Sigmoid colon (tissue), 7 donors: ENCODE results near the gene RAD51. TPM values are rescaled to one million over a fixed set of nuclear protein-coding genes. Genes with fewer than 3 reads are reported as not detected.

Experiments
- DNase-seq: peaks from one replicate; pipeline ENCODE4 v3.0.0-alpha.2; 2019
- H3K27ac ChIP-seq, 4 donors: fragments of 200-600 bp; sonication (generic); one replicate each; pipeline ENCODE4 v1.5.1; 2016 to 2019; ENCODE audit warnings: mild to moderate bottlenecking in 1 of 4
- H3K27me3 ChIP-seq, 3 donors: fragments of 200-600 bp; sonication (generic); one replicate each; pipeline ENCODE4 v1.5.1; 2019; ENCODE audit warnings: mild to moderate bottlenecking in 1 of 3
- H3K36me3 ChIP-seq, 4 donors: fragments of 200-600 bp; sonication (generic); one replicate each; pipeline ENCODE4 v1.5.1; 2016 to 2019
- H3K4me1 ChIP-seq, 4 donors: fragments of 200-600 bp; sonication (generic); one replicate each; pipeline ENCODE4 v1.5.1; 2017 to 2019
- H3K4me3 ChIP-seq, 4 donors: fragments of 200-600 bp; sonication (generic); one replicate each; pipeline ENCODE4 v1.5.1; 2017 to 2019; ENCODE audit warnings: mild to moderate bottlenecking in 2 of 4, moderate library complexity in 1 of 4
- H3K9me3 ChIP-seq, 4 donors: fragments of 200-600 bp in 3 of 4; sonication (generic) in 3 of 4; one replicate each; pipeline versions ENCODE4 v1.5.1 to v1.6.1; 2013 to 2019
- EP300 ChIP-seq, 4 donors: sonication (generic); formaldehyde crosslinking; IDR thresholded peaks; one replicate each; pipeline ENCODE4 v1.6.1; 2017; ENCODE audit warnings: antibody characterized with exemption in 4 of 4
- POLR2A ChIP-seq, 2 donors: fragments of 450-650 bp; IDR thresholded peaks; one replicate each; pipeline ENCODE4 v1.6.1; 2016; ENCODE audit warnings: antibody characterized with exemption in 2 of 2, mild to moderate bottlenecking in 2 of 2, moderate library complexity in 2 of 2
- POLR2AphosphoS5 ChIP-seq, 4 donors: sonication (generic); formaldehyde crosslinking; IDR thresholded peaks; one replicate each; pipeline ENCODE4 v1.6.1; 2017; ENCODE audit warnings: antibody characterized with exemption in 4 of 4
- WGBS, 2 donors: extraction: QIAGEN DNeasy Blood & Tissue Kit; methylation state at CpG; one replicate each; pipeline ENCODE4 v1.1.7; 2013; 5-methylcytosine and 5-hydroxymethylcytosine counted together
- intact Hi-C: fragments of 100-400 bp; cut with DNase I; formaldehyde crosslinking; loops from one replicate; pipeline ENCODE4 v1.15.1; 2023
- polyA plus RNA-seq, 3 donors: library from polyadenylated mRNA; stranded (reverse); fragments of 200-250 nt; gene quantifications; one replicate each; pipeline ENCODE4 v1.2.3, GENCODE V29; 2013
- small RNA-seq, 3 donors: library from RNA; depleted of rRNA; stranded (forward); fragments of <200 nt; gene quantifications; one replicate each; pipeline ENCODE3, GENCODE V24; 2016
- total RNA-seq, 4 donors: library from RNA; depleted of rRNA; stranded (reverse); fragments of >200 nt; gene quantifications; one replicate each; pipeline ENCODE4 v1.1.0, GENCODE V29; 2016
- TF ChIP-seq, protein P1 (sequence below), 4 experiments: fragments of 450-650 bp in 3 of 4; fragments of 200-600 bp in 1 of 4; IDR thresholded peaks; one replicate each; pipeline ENCODE4 v1.5.1; 2016 to 2019; ENCODE audit warnings: antibody characterized with exemption in 4 of 4, mild to moderate bottlenecking in 3 of 4, moderate library complexity in 2 of 4
- donor health status: healthy with polysubstance abuse.
- donor health status: Bipolar disorder and iron deficiency.
- donor health status: healthy.

Gene RAD51
- total and polyA plus RNA-seq, 7 donors, result 1.1 to 9.8 (median 4.2) TPM; not detected in 2

DNA sequence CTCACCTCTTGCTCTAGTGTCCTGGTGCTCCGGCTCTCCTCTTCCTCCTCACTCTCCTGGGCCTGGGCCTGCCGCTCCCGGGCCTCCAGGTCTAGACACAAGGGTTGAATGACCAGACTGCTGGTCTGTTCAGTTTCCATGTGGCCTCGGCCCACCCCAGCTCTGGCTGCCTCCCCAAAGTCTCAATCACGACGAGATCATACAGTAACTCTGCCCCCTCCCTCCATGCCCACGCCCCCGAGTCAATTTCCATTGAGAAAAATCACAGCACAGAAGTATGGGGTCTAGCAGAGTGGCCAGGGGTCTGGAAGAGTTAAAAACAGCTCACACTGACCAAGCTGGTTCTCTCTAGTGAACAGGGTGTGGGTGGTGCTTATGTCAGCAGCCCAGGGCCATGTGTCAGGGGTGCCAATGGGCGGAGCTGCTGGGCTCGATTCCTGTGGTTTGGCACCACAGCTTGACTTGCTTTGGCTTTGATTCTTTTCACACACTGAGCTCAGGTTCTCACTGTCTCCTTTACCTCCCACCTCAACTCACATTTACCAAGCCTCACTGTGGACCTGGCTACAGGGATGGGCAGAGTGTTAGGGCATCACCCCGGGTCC lies 81.7 kb downstream of the RAD51 start:
- Histone ChIP-seq H3K4me3 (no peak overlapping the region), H3K36me3 (peaks cover 34 to 85% (median 56%) of the 10 kb centered on the region in 4 donors), H3K27ac (no peak overlapping the region), H3K9me3 (no peaks in the 10 kb centered on the region), H3K4me1 (no peaks in the 10 kb centered on the region), H3K27me3 (no peaks in the 10 kb centered on the region)
- intact Hi-C loops, result no loop called here
- WGBS, 2 donors, result 81 to 84% methylated on average over 11 of the region's 11 CpGs
- no peak for TF ChIP-seq POLR2AphosphoS5 (IDR thresholded peaks at IDR 0.05)
- no peak for TF ChIP-seq EP300 (IDR thresholded peaks at IDR 0.05)
- TF ChIP-seq POLR2A (IDR thresholded peaks at IDR 0.05), result no peak
- TF ChIP-seq, protein P1, sequence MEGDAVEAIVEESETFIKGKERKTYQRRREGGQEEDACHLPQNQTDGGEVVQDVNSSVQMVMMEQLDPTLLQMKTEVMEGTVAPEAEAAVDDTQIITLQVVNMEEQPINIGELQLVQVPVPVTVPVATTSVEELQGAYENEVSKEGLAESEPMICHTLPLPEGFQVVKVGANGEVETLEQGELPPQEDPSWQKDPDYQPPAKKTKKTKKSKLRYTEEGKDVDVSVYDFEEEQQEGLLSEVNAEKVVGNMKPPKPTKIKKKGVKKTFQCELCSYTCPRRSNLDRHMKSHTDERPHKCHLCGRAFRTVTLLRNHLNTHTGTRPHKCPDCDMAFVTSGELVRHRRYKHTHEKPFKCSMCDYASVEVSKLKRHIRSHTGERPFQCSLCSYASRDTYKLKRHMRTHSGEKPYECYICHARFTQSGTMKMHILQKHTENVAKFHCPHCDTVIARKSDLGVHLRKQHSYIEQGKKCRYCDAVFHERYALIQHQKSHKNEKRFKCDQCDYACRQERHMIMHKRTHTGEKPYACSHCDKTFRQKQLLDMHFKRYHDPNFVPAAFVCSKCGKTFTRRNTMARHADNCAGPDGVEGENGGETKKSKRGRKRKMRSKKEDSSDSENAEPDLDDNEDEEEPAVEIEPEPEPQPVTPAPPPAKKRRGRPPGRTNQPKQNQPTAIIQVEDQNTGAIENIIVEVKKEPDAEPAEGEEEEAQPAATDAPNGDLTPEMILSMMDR (IDR thresholded peaks at IDR 0.05), result no peak
- no peak for DNase-seq

Small RNA genes within 50 kb of the gene (small RNA-seq; reads per million reads assigned to genes)
- 0 reads per million in 3 donors for gene SUMO2P15

Other genes starting within 250 kb of the RAD51 start
- 10 to 100 TPM in 1 of 4 donors, 1 to 10 TPM in 3; 6.4 to 10.2 (median 7.4) TPM for gene CHST14, start 224.2 kb upstream of the RAD51 start, total RNA-seq
- gene CHST14, start 224.2 kb upstream of the RAD51 start, polyA plus RNA-seq, result 1 to 10 TPM; 1.2 to 6.2 (median 1.2) TPM
- gene CCDC32, start 130.1 kb upstream of the RAD51 start, total RNA-seq, result 10 to 100 TPM; 21.4 to 55.3 (median 40.5) TPM
- 10 to 100 TPM; 28.8 to 43.0 (median 31.0) TPM for gene CCDC32, start 130.1 kb upstream of the RAD51 start, polyA plus RNA-seq
- gene RPUSD2, start 125.9 kb upstream of the RAD51 start, total RNA-seq, result 10 to 100 TPM in 2 of 4 donors, 1 to 10 TPM in 2; 8.3 to 13.3 (median 10.0) TPM
- 10 to 100 TPM in 1 of 3 donors, 1 to 10 TPM in 2; 4.6 to 10.8 (median 6.0) TPM for gene RPUSD2, start 125.9 kb upstream of the RAD51 start, polyA plus RNA-seq
- under 1 TPM in 3 of 4 donors, not detected in 1; 0.36 to 0.83 (median 0.68) TPM for gene KNL1, start 100.9 kb upstream of the RAD51 start, total RNA-seq
- 1 to 10 TPM in 1 of 3 donors, under 1 TPM in 2; under 0.01 to 5.9 (median 0.46) TPM for gene KNL1, start 100.9 kb upstream of the RAD51 start, polyA plus RNA-seq
- 10 to 100 TPM; 20.8 to 26.4 (median 22.4) TPM for gene RMDN3, start 60.1 kb downstream of the RAD51 start, total RNA-seq
- 10 to 100 TPM in 1 of 3 donors, 1 to 10 TPM in 2; 7.9 to 32.7 (median 9.6) TPM for gene RMDN3, start 60.1 kb downstream of the RAD51 start, polyA plus RNA-seq
- gene GCHFR, start 68.9 kb downstream of the RAD51 start, total RNA-seq, result 10 to 100 TPM in 3 of 4 donors, 1 to 10 TPM in 1; 2.2 to 27.8 (median 15.8) TPM
- gene GCHFR, start 68.9 kb downstream of the RAD51 start, polyA plus RNA-seq, result 10 to 100 TPM; 45.0 to 71.7 (median 54.6) TPM
- under 1 TPM in 3 of 4 donors, not detected in 1; 0.28 to 0.71 (median 0.66) TPM for gene C15orf62, start 74.8 kb downstream of the RAD51 start, total RNA-seq
- gene C15orf62, start 74.8 kb downstream of the RAD51 start, polyA plus RNA-seq, result 1 to 10 TPM in 1 of 3 donors, not detected in 2; 1.1 TPM
- 10 to 100 TPM; 17.5 to 49.6 (median 29.9) TPM for gene ZFYVE19, start 111.9 kb downstream of the RAD51 start, total RNA-seq
- gene ZFYVE19, start 111.9 kb downstream of the RAD51 start, polyA plus RNA-seq, result 10 to 100 TPM; 14.4 to 32.4 (median 28.7) TPM
- gene DNAJC17, start 112.3 kb downstream of the RAD51 start, total RNA-seq, result 10 to 100 TPM in 2 of 4 donors, 1 to 10 TPM in 2; 9.1 to 25.8 (median 12.8) TPM
- gene DNAJC17, start 112.3 kb downstream of the RAD51 start, polyA plus RNA-seq, result 10 to 100 TPM; 46.5 to 56.4 (median 46.8) TPM
- gene PPP1R14D, start 133.5 kb downstream of the RAD51 start, total RNA-seq, result not detected
- gene PPP1R14D, start 133.5 kb downstream of the RAD51 start, polyA plus RNA-seq, result 100 to 1,000 TPM; 211 to 395 (median 212) TPM
- gene SPINT1, start 148.9 kb downstream of the RAD51 start, total RNA-seq, result 1 to 10 TPM; 1.1 to 3.8 (median 1.9) TPM
- gene SPINT1, start 148.9 kb downstream of the RAD51 start, polyA plus RNA-seq, result 100 to 1,000 TPM in 1 of 3 donors, 10 to 100 TPM in 2; 52.5 to 146 (median 56.5) TPM
- not detected for gene RHOV, start 179.1 kb downstream of the RAD51 start, total RNA-seq
- gene RHOV, start 179.1 kb downstream of the RAD51 start, polyA plus RNA-seq, result 1 to 10 TPM; 4.8 to 8.1 (median 5.2) TPM
- gene VPS18, start 199.3 kb downstream of the RAD51 start, total RNA-seq, result 10 to 100 TPM; 17.4 to 19.6 (median 19.0) TPM
- gene VPS18, start 199.3 kb downstream of the RAD51 start, polyA plus RNA-seq, result 10 to 100 TPM in 1 of 3 donors, 1 to 10 TPM in 2; 4.8 to 15.1 (median 6.7) TPM
- gene DLL4, start 234.2 kb downstream of the RAD51 start, total RNA-seq, result 1 to 10 TPM; 3.5 to 5.4 (median 4.6) TPM
- gene DLL4, start 234.2 kb downstream of the RAD51 start, polyA plus RNA-seq, result 10 to 100 TPM in 1 of 3 donors, 1 to 10 TPM in 2; 1.6 to 12.2 (median 3.6) TPM